Choroid plexus epithelial cell (primary cell): Measurements from ENCODE around the gene APBB2.

ENCODE experiments used
- DNase-seq: peaks from one replicate; pipeline ENCODE4 v3.0.0-alpha.2; 2010; ENCODE audit warnings: low read depth
- H3K4me3 ChIP-seq: 2 replicates; pipeline ENCODE4 v1.5.1; 2011; ENCODE audit warnings: low read depth, mild to moderate bottlenecking, control low read depth, low read length, moderate library complexity
- TF ChIP-seq, protein P1 (sequence below): conservative IDR thresholded peaks from 2 replicates; pipeline ENCODE4 v1.5.1; 2011; ENCODE audit warnings: low read depth, mild to moderate bottlenecking, control low read depth, inconsistent platforms, low read length, moderate library complexity

APBB2 gene

DNA sequence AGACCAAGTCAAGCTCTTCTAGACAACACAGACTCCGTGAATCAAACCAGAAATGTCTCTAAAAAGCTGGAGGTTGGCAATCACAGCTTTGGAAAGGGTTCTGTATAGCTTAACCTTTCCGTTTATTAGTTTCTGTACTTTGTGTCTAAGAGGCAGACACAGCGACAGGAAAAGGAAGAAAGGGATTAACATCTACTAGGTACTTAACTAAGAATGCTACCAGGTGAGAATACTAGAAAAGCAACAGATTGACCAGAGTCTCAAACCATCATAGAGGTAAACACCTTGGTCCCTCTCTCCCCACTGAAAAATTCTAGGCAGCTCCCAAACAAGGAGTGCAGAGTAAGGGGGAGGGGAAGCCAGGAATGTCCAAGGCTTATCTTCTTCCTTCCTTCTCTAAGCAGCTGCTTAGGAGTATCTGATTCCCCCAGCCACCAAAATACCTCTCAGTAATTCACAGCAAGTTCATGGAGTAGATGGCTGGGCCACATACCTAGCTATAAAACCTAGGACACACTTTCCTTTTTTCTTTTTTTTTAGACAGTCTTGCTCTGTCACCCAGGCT is 80.8 kb downstream of the APBB2 start:
- TF ChIP-seq, protein P1, sequence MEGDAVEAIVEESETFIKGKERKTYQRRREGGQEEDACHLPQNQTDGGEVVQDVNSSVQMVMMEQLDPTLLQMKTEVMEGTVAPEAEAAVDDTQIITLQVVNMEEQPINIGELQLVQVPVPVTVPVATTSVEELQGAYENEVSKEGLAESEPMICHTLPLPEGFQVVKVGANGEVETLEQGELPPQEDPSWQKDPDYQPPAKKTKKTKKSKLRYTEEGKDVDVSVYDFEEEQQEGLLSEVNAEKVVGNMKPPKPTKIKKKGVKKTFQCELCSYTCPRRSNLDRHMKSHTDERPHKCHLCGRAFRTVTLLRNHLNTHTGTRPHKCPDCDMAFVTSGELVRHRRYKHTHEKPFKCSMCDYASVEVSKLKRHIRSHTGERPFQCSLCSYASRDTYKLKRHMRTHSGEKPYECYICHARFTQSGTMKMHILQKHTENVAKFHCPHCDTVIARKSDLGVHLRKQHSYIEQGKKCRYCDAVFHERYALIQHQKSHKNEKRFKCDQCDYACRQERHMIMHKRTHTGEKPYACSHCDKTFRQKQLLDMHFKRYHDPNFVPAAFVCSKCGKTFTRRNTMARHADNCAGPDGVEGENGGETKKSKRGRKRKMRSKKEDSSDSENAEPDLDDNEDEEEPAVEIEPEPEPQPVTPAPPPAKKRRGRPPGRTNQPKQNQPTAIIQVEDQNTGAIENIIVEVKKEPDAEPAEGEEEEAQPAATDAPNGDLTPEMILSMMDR: no peak
- no peak for DNase-seq
- H3K4me3 ChIP-seq: no peak overlapping the region

DNA sequence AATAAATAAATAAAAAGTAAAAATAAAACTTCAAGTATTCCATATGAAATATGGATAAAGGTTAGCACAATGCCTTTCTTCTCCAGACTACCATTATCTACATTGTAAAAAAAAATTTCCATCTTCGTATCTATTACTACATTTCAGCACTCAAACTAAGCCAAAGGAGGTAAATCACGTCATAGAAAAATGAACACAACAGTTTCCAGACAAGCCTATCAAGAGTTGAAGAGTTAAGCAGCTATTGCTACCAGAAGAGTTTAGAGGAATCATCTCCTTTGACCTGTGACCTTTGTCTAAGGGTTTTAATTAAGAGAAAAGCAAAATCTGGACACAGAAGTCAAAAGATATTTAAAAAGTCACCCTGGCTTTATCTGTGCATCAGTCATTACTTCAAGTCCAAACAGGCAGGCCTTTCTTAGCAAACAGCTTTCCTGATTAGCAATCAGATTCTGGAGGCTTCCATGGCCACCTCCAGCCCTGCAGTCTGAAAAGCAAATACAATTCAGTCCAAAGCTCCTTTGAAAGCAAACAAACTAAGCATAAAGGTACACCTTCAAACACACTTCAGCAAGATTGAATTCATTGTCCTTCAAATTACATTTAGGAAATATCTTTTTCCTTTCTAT is 82.2 kb downstream of the APBB2 start:
- TF ChIP-seq, protein P1: no peak
- no peak overlapping the region for H3K4me3 ChIP-seq
- DNase-seq: no peak

DNA sequence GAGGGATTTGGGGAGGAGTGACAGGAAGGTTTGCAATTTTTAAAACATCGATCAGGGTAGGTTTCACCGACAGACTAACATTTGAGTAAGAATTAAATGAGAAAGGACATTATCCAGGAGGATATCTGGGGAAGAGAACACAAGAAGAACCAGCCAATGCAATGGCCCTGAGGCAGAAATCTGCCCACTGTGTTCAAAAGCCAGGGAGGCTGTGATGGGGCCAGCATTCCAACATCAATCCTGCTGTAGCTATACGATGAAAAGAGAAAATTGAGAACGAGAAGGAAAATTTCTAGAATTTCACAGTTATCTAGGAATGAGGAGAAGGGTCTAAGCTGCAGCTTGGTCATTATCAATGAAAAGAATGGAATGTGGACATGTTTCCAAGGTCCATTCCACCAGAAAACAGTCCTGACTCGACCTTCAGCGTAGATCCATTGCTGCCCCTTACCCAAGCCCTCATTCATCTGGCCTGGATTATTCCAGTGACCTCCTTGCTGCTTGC is 84.4 kb downstream of the APBB2 start:
- TF ChIP-seq, protein P1: no peak
- no peak for DNase-seq
- no peak overlapping the region for H3K4me3 ChIP-seq

DNA sequence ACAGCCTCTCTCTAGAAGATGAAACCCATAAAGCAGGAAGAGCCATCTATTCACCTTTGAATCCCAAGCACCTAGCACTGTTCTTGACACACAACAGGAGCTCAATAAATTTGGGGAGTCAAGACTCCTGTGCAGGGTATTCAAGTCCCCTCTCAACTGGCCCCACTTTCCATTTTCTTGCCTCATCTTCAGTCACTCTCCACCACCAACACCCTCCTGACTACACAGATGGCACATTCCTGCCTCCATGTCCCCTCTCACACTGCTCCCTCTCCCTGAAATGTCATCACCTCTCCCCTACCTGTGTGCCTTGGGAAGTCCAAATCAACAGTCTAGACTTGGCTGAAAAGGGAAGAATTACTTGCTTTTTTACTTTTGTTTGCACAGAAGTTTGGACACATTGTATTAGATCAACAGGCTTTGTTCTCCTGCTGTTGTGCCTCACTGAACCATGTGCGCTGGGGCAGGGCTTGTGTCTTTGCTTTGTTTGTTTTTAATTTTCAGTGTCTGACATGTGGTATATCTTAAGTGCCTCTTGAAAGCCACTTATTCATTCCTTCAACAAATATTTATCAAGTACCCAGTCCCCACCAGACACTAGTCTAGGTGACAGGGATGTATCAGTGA is 85.1 kb downstream of the APBB2 start:
- DNase-seq: no peak
- TF ChIP-seq, protein P1: no peak
- no peak overlapping the region for H3K4me3 ChIP-seq

DNA sequence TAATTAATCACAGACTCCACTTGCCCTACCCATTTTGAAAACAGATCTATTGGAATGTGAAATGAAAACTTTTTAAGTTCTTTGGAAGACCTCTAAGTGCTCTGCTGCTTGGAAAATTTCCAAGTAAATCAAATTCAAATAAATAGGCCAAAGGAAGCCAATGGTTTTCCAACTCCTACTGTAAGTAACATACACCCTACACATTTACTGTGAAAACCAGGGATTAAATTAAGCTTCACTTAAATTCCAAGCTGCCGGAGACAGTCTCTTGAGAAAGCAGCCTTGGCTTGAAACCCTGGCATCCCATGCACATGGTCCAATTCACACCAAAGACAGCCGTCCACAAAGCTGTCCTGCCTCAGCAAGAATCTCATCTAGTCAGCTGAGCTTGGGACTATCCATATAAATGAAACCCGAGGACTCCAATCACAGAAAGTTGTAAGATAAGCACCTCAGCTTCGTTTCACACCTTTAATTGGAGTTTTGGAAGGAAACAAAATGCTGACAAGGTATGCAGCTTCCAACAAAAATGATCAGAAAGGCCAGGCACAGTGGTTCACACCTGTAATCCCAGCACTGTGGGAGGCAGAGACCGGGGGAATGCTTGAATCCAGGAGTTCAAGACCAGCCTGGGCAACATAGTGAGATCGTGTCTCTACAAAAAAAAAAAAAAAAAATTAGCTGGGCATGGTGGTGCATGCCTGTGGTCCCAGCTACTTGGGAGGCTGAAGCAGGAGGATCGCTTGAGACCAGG is 88.6 kb downstream of the APBB2 start:
- peak; percentile 54 for DNase-seq
- H3K4me3 ChIP-seq: no peak overlapping the region
- TF ChIP-seq, protein P1: no peak

GRCh38 chr4:41124916-41125548 is 89.3 kb downstream of the APBB2 start:
- TF ChIP-seq, protein P1: no peak
- DNase-seq: peak; percentile 29
- no peak overlapping the region for H3K4me3 ChIP-seq
